ENCODE measurements around the gene CCDC175. TPM values are rescaled to one million over a fixed set of nuclear protein-coding genes. Genes with fewer than 3 reads are reported as not detected.

CCDC175 gene
- total and polyA plus RNA-seq, 4 donors, result not detected

- no peak for TF ChIP-seq ZBTB33 (IDR thresholded peaks at IDR 0.05)
- TF ChIP-seq MAX (IDR thresholded peaks at IDR 0.05), result no peak
- TF ChIP-seq YY1 (IDR thresholded peaks at IDR 0.05), result no peak
- no peak for TF ChIP-seq RXRA (IDR thresholded peaks at IDR 0.05)
- TF ChIP-seq HNF4A (conservative IDR thresholded peaks at IDR 0.05), result no peak
- no peak for TF ChIP-seq GABPA (IDR thresholded peaks at IDR 0.05 in 1 of 2, conservative IDR thresholded peaks at IDR 0.05 in 1 of 2)
Measured at GRCh38 chr14:59543873-59544272, 32.7 kb downstream of the CCDC175 start (continued).

GRCh38 chr14:59541731-59542130, 34.9 kb downstream of the CCDC175 start:
- H3K4me3 ChIP-seq (ENCODE audit: low read depth in 1 of 3, low read length in 3 of 3), result no peak overlapping the region
- H3K9me3 ChIP-seq (ENCODE audit: control insufficient read depth in 4 of 4, low read length in 3 of 4), result no peaks in the 10 kb centered on the region
- no peak overlapping the region for H3K9ac ChIP-seq (ENCODE audit: low read depth in 1 of 2, low read length in 2 of 2)
- WGBS, result 81% methylated on average over 2 of the region's 2 CpGs
- DNase-seq (ENCODE audit: low spot score), result no peak
- H3K27ac ChIP-seq (ENCODE audit: low read depth in 1 of 2, low read length in 2 of 2), result no peak overlapping the region
- no peak for TF ChIP-seq HNF4G (IDR thresholded peaks at IDR 0.05)
- TF ChIP-seq ZBTB33 (IDR thresholded peaks at IDR 0.05), result no peak
- no peak for TF ChIP-seq YY1 (IDR thresholded peaks at IDR 0.05)
- TF ChIP-seq RXRA (IDR thresholded peaks at IDR 0.05), result no peak
- no peak for TF ChIP-seq GABPA (IDR thresholded peaks at IDR 0.05 in 1 of 2, conservative IDR thresholded peaks at IDR 0.05 in 1 of 2)
- no peak for TF ChIP-seq CTCF (IDR thresholded peaks at IDR 0.05; ENCODE audit: low read depth, low read length, missing input control)
- TF ChIP-seq REST (IDR thresholded peaks at IDR 0.05), result no peak
- TF ChIP-seq ATF3 (IDR thresholded peaks at IDR 0.05), result no peak
- H3K36me3 ChIP-seq (ENCODE audit: control insufficient read depth in 4 of 4, insufficient read depth in 3 of 4, low read depth in 1 of 4, low read length in 3 of 4), result no peaks in the 10 kb centered on the region
- H3K4me1 ChIP-seq (ENCODE audit: control insufficient read depth in 4 of 4, insufficient read depth in 4 of 4, low read length in 3 of 4), result no peaks in the 10 kb centered on the region
- H3K27me3 ChIP-seq (ENCODE audit: control insufficient read depth in 4 of 4, insufficient read depth in 4 of 4, low read length in 3 of 4), result peaks cover 0 to 4% (median 0%) of the 10 kb centered on the region in 4 donors
